Adrenal gland (tissue), 5 donors: ENCODE measurements around the gene C3AR1.
A peak's percentile ranks its signal among the peaks of the same experiment; 100 is the strongest.

Source experiments
- CTCF ChIP-seq, 6 experiments: fragments of 450-650 bp in 4 of 6; fragments of 200-600 bp in 2 of 6; sonication (generic) in 1 of 6; IDR thresholded peaks; 1 replicate in 5 of 6; 2 replicates in 1 of 6; pipeline versions ENCODE4 v1.5.1 to v1.8.0; 2016 to 2021; ENCODE audit warnings: antibody characterized with exemption in 6 of 6, mild to moderate bottlenecking in 2 of 6, moderate library complexity in 1 of 6
- POLR2A ChIP-seq, 2 donors: fragments of 450-650 bp; IDR thresholded peaks; one replicate each; pipeline ENCODE4 v1.6.1; 2017; ENCODE audit warnings: antibody characterized with exemption in 2 of 2, mild to moderate bottlenecking in 2 of 2, moderate library complexity in 1 of 2
- donor health status: DM: no; HTN: no; CAD: no.

GRCh38 chr12:8038659-8039114 is 27.5 kb downstream of the C3AR1 start:
- TF ChIP-seq POLR2A (IDR thresholded peaks at IDR 0.05) (peak in 1 of 2 donors; percentile 49), CTCF (IDR thresholded peaks at IDR 0.05) (no peak)
